ENCODE measurements around the gene SPOCK2. TPM values are rescaled to one million over a fixed set of nuclear protein-coding genes. Genes with fewer than 3 reads are reported as not detected.

Gene SPOCK2
- total RNA-seq, 1 donor from 2014 or later, result 63.7 TPM

GRCh38 chr10:72058989-72059842 lies 29.1 kb downstream of the SPOCK2 start:
- DNase-seq (ENCODE audit: low read depth), result no peak
- no peak for TF ChIP-seq CTCF (conservative IDR thresholded peaks at IDR 0.05; ENCODE audit: low read depth, low read length)

GRCh38 chr10:72058347-72058898 lies 29.9 kb downstream of the SPOCK2 start:
- no peak for TF ChIP-seq CTCF (conservative IDR thresholded peaks at IDR 0.05; ENCODE audit: low read depth, low read length)
- no peak for DNase-seq (ENCODE audit: low read depth)
- no peak overlapping the region for H3K4me3 ChIP-seq (ENCODE audit: low read depth, low read length)

More at GRCh38 chr10:72058989-72059842, 29.1 kb downstream of the SPOCK2 start:
- H3K4me3 ChIP-seq (ENCODE audit: low read depth, low read length), result no peak overlapping the region

- no peak for DNase-seq (ENCODE audit: low read depth)
- no peak for TF ChIP-seq CTCF (conservative IDR thresholded peaks at IDR 0.05; ENCODE audit: low read depth, low read length)
- H3K4me3 ChIP-seq (ENCODE audit: low read depth, low read length), result no peak overlapping the region
These were observed 31.2 kb downstream of the SPOCK2 start for GRCh38 chr10:72056932-72057751.

DNA sequence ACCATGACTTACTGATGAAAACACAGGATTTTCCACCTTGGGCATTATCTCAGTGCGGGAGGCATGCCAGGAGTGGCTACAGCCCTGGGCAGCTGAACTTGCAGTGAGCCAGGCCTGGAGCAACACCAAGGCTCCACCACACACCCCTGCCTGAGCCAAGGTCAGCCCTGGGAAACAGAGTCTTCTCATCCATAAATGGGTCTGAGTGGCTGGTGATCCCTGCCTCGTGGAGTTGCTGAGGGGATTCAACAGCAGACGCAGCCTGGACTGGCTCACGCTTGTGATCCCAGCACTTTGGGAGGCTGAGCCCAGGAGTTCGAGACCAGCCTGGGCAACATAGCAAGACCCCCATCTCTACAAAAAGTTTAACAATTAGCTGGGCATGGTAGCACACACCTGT lies 32.2 kb downstream of the SPOCK2 start:
- no peak overlapping the region for H3K4me3 ChIP-seq (ENCODE audit: low read depth, low read length)
- TF ChIP-seq CTCF (conservative IDR thresholded peaks at IDR 0.05; ENCODE audit: low read depth, low read length), result no peak
- DNase-seq (ENCODE audit: low read depth), result no peak

- no peak overlapping the region for H3K4me3 ChIP-seq (ENCODE audit: low read depth, low read length)
- DNase-seq (ENCODE audit: low read depth), result no peak
- no peak for TF ChIP-seq CTCF (conservative IDR thresholded peaks at IDR 0.05; ENCODE audit: low read depth, low read length)
These were observed 34.7 kb downstream of the SPOCK2 start for GRCh38 chr10:72053690-72054089.

- DNase-seq (ENCODE audit: low read depth), result no peak
- no peak for TF ChIP-seq CTCF (conservative IDR thresholded peaks at IDR 0.05; ENCODE audit: low read depth, low read length)
- no peak overlapping the region for H3K4me3 ChIP-seq (ENCODE audit: low read depth, low read length)
These were observed 37.5 kb downstream of the SPOCK2 start for GRCh38 chr10:72050873-72051272.
